Measurements from ENCODE around the gene TTBK1. TPM values are rescaled to one million over a fixed set of nuclear protein-coding genes. Genes with fewer than 3 reads are reported as not detected.

TTBK1 gene
- total and polyA plus RNA-seq, 2 of the 4 experiments (the other 2 are of a cell fraction): 0.02 TPM; not detected in 1

DNA sequence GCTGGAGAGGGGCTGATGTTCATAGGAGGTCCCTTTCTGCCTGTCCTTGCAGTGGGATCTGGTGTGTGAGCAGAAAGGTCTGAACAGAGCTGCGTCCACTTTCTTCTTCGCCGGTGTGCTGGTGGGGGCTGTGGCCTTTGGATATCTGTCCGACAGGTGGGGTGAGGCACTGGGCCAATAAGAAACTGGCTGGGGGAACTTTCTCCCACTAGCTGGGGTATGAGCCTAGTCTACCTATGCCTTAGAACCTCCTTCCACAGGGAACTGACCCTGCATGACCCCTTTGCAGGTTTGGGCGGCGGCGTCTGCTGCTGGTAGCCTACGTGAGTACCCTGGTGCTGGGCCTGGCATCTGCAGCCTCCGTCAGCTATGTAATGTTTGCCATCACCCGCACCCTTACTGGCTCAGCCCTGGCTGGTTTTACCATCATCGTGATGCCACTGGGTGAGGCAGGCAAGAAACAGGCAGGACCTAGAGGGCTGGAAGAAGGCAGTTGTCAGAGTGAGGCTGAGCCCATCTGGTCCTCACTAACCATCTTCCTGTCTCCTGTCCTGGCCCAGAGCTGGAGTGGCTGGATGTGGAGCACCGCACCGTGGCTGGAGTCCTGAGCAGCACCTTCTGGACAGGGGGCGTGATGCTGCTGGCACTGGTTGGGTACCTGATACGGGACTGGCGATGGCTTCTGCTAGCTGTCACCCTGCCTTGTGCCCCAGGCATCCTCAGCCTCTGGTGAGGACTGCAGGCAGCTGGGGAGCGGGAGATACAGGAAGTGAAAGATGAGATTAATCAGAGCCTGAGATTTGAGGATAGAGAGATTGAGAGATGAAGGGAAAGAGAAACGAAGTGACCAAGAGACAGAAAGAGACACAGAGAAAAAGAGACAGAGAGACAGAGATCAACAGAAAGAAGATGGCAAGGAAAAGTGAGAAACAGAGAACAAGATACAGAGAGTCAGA lies 56.3 kb downstream of the TTBK1 start (continued):
- no peak for TF ChIP-seq RAD21 (IDR thresholded peaks at IDR 0.05; ENCODE audit: low read length)

DNA sequence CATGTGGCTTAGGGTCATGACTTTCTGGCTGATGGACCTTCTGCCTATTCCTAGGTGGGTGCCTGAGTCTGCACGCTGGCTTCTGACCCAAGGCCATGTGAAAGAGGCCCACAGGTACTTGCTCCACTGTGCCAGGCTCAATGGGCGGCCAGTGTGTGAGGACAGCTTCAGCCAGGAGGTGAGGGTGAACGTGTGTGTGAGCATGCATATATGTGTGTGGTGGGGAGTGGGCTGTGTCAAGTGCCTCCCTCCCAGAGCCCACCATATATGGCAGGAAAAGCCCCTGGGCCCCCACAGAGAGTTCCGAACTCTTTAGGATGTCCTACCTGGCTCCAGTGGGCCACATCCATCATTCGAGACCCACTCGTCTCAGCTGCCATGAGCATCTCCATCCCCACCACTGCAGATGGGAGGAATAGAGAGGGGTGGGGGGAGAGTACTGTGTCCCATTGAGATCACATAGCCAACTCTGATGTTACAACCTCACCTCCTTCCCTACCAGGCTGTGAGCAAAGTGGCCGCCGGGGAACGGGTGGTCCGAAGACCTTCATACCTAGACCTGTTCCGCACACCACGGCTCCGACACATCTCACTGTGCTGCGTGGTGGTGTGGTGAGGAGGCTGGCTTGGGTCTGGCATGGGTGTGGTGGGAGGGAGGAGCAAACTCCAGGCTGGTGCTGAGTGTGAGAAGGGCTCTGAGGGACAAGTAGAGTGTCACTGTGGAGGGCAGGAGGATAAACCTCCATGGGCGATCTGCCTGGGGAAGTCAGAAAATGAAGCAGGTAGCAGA lies 58.0 kb downstream of the TTBK1 start:
- WGBS, 2 experiments (ENCODE audit: extremely low coverage in 2 of 2, insufficient read length in 1 of 2): 100% methylated on average over 6 of the region's 15 CpGs; no CpG with 5 or more reads in 1 of the 2 experiments
- H3K4me1 ChIP-seq (ENCODE audit: control insufficient read depth, insufficient read depth, low read length): no peaks in the 10 kb centered on the region
- POLR2A ChIA-PET (ENCODE audit: unreplicated experiment): no interaction called here
- H3K9me1 ChIP-seq (ENCODE audit: insufficient read depth, low read length): no peaks in the 10 kb centered on the region
- no peaks in the 10 kb centered on the region for H3K36me3 ChIP-seq (ENCODE audit: control insufficient read depth, insufficient read depth, low read length)
- H3K79me1 ChIP-seq (ENCODE audit: low read depth in 1 of 2, low read length in 2 of 2): no peaks in the 10 kb centered on the region
- no peak overlapping the region for H4K8ac ChIP-seq (ENCODE audit: low read depth in 2 of 2, low read length in 2 of 2)
- intact Hi-C loops (cut with micrococcal nuclease): no loop called here
- no peak overlapping the region for H2BK5ac ChIP-seq (ENCODE audit: low read depth, low read length, poor library complexity, severe bottlenecking)
- DNase-seq (no peak), ATAC-seq (ENCODE audit: low read depth) (no peak)
- H3K4me3 ChIP-seq (ENCODE audit: insufficient read depth, low read depth, low read length): no peak overlapping the region
- no peak overlapping the region for H3K14ac ChIP-seq (replicated peaks; ENCODE audit: low read depth, low read length)
- H3K9ac ChIP-seq (ENCODE audit: low read depth, low read length): no peak overlapping the region
- dilution Hi-C loops (cut with HindIII; ENCODE audit: low sequenced_read_pairs, unreplicated experiment): no loop called here
- peaks cover 63% of the 10 kb centered on the region for H3K27me3 ChIP-seq (ENCODE audit: control insufficient read depth, insufficient read depth, low read length)
- no peak overlapping the region for H2AK5ac ChIP-seq (ENCODE audit: low read depth, low read length)
- no peak overlapping the region for H3K27ac ChIP-seq (ENCODE audit: insufficient read depth, low read length)
- H4K5ac ChIP-seq (ENCODE audit: low read depth, low read length): no peak overlapping the region
- H3K4ac ChIP-seq (ENCODE audit: low read depth, low read length): no peak overlapping the region
- H2BK120ac ChIP-seq (ENCODE audit: low read depth, low read length): no peak overlapping the region
- no TSS peak for BruUV-seq (replicated peaks)
- H4K20me1 ChIP-seq (ENCODE audit: insufficient read depth, low read length): no peaks in the 10 kb centered on the region; the same call in 1 of the 2 replicates
- H3K18ac ChIP-seq (ENCODE audit: low read depth, low read length): no peak overlapping the region
- no peaks in the 10 kb centered on the region for H3K9me3 ChIP-seq (ENCODE audit: control insufficient read depth, insufficient read depth, low read length)
- no peak overlapping the region for H4K91ac ChIP-seq (ENCODE audit: insufficient read depth, low read depth, low read length)
- in situ Hi-C loops (cut with MboI; ENCODE audit: low sequenced_read_pairs): no loop called here
- TF ChIP-seq MXI1 (IDR thresholded peaks at IDR 0.05; ENCODE audit: borderline replicate concordance, low read depth, low read length): no peak
- H3K56ac ChIP-seq (ENCODE audit: extremely low read depth, insufficient read depth, low read length): no peak overlapping the region
- H2BK20ac ChIP-seq (ENCODE audit: low read depth, low read length): no peak overlapping the region
- no peak overlapping the region for H2AK9ac ChIP-seq (replicated peaks; ENCODE audit: low read depth, low read length, poor library complexity)
- CTCF ChIA-PET: no interaction called here
- no peak overlapping the region for H3K23ac ChIP-seq (ENCODE audit: low read depth, low read length)
- H3K4me2 ChIP-seq (ENCODE audit: low read depth, low read length): no peak overlapping the region
- H2BK15ac ChIP-seq (ENCODE audit: low read depth, low read length): no peak overlapping the region
- no peak overlapping the region for H2AFZ ChIP-seq (replicated peaks; ENCODE audit: low read length, poor library complexity)
